GM18526 (cell line): ENCODE data around the gene OR6K2.

Source experiments
- POLR2A ChIP-seq: IDR thresholded peaks from 3 replicates; pipeline ENCODE4 v1.6.1; 2011; ENCODE audit not compliant: insufficient read length; ENCODE audit errors: extremely low read depth

The OR6K2 gene, protein sequence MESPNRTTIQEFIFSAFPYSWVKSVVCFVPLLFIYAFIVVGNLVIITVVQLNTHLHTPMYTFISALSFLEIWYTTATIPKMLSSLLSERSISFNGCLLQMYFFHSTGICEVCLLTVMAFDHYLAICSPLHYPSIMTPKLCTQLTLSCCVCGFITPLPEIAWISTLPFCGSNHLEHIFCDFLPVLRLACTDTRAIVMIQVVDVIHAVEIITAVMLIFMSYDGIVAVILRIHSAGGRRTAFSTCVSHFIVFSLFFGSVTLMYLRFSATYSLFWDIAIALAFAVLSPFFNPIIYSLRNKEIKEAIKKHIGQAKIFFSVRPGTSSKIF

DNA sequence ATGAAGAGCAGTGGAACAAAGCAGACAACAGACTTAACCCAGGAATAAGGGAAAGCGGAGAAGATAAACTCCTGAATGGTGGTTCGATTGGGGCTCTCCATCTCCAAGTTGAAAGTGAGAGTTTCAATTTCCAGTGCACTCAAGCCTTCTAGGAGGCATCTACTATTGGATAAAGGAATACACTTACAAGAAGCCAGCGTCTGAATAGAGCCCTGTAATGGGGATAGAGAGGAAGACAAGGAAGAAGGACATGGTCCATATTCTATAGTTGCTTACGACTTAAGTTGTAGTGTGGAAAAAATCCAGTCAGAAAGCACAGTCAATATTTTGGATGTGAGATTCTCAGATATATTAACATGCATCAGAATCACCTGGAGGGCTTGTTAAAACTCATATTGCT lies at the start of gene OR6K2:
TSS of gene OR6K2 (minus strand) at position 101 of the 400 bp plus-strand sequence. CDS start at position 101, 0 bp downstream.
- no peak for TF ChIP-seq POLR2A

DNA sequence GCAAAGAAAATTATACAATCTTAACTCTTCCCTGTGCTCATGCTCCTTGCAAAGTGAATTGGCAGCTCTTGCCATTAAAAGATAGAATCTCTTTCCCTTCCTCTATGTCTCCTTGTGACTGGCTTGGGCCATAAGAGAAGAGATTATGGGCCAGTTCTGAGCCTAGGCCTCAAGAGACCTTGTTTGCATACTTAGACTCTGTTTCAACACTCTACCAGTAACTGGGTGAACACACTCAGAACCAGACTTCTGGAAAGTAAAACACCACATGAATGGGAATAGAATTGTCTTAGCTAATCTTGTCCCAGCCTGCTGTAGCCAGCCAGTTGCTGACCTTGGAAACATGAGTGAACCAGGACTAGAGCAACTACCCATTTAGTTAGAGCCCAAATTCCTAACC lies 35.4 kb upstream of the OR6K2 start:
- no peak for TF ChIP-seq POLR2A

DNA sequence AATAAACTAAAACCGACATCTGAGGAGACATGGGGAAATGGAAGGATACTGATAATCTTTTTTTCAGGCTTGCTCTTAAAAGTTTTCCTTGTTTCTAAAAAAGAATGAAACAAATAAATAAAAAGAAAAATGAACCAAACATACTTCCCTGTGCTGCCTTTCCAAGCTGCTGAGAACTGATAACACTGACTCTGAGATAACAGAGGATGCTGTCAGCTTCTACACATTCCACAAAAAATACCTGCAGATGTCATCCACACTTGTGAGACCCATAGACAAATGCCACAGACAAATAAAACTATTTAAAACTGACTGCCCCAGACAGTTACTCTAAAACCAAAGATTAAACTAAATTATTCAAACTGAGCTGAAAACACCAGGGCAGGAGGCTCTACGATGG lies 32.1 kb upstream of the OR6K2 start:
- no peak for TF ChIP-seq POLR2A

DNA sequence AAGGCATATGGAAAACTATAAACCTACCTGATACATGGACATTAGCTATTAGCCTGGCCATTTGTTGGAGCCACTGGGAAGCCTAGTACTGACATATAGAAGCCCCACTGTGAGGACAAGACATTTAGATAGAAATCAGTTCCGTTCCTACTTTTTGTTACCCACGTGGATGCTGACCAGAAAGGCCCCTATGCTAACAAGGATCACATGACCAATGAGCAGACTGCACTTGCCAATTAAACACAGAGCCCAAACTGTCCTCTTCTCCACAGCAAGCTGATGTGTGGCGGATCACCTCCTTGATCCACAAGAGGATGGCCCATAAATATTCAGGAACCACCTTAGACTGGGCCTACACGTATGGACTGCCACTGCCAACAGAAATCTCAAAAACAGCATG lies 31.3 kb upstream of the OR6K2 start:
- no peak for TF ChIP-seq POLR2A

DNA sequence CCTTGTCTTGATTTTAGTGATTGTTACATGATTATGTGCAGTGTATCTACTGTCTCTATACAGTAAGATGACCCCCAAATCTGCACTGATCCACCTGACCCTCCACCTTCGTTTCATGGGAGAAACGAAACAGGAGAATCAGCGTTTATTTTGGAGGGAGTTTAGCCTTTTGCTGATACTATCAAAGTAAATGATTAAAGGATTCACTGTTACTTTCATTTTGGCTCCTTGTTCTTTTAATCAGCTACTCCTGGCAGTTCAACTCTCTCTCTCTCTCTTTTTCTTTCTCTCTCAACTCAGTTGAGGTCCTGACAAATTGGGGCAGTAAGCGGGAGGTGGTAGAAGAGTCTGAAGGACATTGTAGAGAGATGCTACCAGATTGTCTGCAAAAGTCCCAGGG lies 30.0 kb upstream of the OR6K2 start:
- TF ChIP-seq POLR2A: no peak

DNA sequence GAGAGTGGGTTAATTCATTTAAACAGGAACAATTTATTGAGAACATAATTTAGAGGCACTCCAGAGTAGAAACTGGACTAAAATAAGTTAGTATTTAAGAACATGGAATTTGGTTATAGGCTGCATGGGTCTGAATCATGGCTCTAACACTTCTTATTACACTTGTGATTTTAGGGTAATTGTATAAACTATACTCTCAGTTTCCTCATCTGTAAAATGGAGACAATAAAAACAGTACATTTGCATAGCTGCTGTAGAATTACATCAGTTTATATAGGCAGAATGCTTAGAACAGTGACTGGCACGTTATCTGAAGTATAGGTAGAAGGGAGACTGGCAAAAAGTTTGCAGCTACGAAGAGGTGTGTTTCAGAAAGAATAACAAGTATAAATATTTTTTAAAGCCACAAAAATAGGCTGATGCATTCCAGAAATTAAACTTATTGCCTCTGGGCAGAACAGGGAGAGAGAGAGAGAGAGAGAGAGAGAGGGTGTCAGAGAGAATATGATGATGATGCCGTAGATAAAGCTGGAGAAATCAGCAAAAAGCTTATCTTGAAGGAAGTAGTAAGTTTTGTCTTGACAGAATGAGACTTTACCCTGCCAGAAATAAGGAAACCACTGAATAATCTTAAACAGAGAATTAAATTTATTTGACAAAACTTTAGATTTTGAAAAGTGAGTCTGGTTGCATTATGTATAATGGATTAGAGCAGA lies 28.2 kb upstream of the OR6K2 start:
- TF ChIP-seq POLR2A: no peak

DNA sequence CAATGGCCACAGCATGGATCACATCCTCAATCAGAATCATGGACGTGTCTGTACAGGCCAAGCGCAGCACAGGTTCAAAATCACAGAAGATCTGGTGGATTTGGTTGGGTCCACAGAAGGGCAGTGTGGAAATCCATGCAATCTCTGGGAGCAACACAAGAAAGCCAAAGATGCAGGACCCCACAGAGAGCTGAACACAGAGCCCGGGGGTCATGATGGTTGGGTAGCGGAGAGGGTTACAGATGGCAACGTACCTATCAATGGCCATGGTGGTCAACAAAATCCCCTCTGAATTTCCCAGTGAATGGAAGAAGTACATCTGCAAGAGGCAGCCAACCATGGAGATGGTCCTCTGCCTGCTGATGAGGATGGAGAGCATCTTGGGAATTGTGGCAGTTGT lies 24.0 kb upstream of the OR6K2 start:
- TF ChIP-seq POLR2A: no peak

DNA sequence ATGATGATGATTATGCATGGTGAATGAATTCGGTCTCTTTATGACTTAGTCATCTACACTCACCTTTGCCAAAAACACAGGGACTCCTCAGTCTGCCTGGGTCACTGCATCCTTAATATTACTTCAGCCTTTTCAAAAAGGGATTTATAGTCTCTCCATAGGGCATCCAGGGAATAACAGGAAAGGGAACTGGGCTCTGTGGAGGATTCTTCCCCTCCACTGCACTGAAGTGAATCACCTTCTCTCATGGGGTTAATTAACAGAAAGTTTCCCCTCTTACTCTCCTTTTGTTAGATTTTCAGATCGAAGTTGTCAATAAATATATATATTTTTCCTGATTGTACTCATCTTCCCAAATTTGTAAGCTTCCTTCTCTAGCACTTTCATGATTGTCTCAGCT lies 20.2 kb upstream of the OR6K2 start, which contains the start of gene OR6K3:
TSS of gene OR6K3 (minus strand) at position 101 of the 400 bp plus-strand sequence. CDS start 2,605 bp downstream, outside the sequence.
- TF ChIP-seq POLR2A: no peak

DNA sequence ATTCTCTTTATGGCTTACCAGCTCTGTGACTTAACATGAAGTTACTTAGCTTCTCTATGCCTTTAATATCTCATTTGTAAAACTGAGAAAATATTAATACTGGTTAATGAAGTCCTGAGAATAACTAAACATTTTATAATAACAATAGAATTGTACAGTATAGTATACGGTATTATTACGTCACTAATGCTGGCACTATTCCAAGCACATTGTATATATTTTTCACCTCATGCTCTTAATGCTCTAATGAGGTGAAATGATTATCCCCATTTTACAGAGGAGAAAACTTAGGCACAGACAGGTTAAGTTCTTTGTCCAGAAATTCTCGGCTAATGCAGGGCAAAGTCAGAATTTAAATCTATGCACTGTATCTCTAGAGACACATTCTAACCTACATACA lies 19.2 kb upstream of the OR6K2 start:
- no peak for TF ChIP-seq POLR2A

DNA sequence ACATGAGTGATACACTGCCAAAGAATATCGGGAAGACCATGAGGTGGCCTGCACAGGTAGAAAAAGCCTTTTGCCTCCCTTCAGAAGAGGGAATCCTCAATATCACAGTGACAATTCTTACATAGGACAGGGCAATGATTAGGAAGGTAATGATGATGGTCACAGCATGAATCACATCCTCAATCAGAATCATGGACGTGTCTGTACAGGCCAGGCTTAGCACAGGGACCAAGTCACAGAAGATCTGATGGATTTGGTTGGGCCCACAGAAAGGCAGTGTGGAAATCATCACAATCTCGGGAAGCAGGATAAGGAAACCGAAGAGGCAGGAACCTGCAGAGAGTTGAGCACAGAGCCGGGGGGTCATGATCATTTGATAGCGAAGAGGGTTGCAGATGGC lies 16.9 kb upstream of the OR6K2 start:
- TF ChIP-seq POLR2A: no peak

DNA sequence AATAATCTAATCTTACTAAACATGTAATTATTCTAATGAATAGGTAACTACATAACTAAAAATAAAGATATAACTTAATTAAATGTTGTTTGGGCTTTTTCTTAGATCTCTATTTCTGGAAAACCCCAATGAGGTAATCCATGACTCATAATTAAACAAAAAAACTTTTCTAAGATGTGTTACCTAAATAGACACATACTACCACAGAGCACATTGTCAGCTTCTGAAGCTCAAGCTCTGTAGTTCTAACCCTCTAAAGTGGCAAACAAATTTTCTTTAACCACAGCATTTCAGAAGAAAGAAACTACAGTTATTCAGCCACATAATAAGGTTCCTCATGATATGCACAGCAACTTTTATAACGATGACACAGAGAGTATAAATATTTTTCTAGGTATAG lies 15.9 kb upstream of the OR6K2 start:
- TF ChIP-seq POLR2A: no peak

DNA sequence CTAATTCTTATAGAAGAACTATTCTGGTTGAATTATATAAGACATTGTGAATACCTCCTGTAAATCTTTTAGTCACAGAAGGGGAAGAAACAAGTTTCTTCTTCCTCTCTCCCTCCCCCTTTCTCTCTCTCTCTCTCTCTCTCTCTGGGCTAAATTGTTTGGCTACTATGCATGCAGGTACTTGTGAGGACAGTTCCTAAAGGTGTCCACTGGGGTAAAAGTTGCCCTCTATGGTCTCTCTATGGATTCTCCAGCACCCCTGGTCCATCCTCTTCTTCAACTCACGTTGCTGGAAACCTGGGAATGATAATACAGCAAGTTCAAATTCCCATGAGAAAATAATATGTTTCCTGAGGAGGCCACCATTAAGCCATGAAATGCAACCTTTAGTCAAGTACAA lies 14.3 kb upstream of the OR6K2 start:
- TF ChIP-seq POLR2A: no peak

DNA sequence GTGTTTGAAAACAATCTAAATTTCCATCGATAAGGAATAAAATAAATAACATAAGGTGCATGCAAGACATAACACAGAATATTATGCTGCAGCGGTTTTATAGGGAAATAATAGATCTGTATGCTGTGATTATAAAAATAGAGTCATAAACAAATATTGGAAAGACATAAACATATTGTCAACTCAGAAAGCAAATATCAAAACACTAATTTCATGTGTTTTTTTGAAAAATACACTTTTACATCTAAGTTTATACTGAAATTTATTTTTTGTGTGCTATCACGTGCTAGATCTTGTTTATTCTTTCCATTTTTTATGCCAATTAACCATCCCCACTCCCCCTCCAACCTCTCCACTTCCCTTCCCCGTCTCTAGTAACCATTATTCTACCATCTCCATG lies 10.6 kb upstream of the OR6K2 start:
- TF ChIP-seq POLR2A: no peak

DNA sequence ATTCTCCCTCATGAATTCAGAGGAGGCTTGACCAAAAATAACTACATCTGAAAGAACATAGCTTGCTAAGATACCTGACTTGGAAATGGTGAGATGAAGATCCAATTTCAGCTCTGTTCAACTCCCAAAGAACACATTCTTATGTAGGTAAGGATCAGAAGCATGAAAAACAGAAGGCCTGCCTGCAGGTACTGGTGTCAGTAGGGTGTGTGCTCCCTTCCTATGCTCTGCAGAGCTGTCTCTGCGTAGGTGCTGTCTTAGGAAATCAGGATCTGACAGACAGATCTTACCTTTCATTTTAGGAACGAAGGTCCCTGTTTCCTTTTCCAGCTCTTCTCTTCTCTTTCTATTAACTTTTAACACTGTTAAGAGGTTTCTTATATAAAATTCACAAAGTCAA lies 5.6 kb upstream of the OR6K2 start:
- no peak for TF ChIP-seq POLR2A

DNA sequence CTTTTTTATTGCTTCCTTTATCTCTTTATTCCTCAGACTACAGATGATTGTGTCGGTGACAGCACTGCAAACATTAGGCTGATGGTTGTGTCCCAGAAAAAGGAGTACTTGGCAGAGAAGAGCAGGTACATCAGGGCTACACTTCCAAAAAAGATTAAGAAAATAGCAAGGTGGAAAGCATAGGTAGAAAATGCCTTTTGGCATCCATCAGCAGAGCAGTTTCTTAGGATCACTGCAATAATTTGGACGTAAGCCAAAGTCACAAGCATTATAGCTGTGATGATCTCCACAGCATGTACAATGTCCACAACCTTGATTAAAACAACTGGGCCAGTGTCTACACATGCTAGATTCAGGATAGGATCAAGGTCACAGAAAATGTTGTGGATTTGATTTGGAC lies 5.9 kb downstream of the OR6K2 start:
- TF ChIP-seq POLR2A: no peak

DNA sequence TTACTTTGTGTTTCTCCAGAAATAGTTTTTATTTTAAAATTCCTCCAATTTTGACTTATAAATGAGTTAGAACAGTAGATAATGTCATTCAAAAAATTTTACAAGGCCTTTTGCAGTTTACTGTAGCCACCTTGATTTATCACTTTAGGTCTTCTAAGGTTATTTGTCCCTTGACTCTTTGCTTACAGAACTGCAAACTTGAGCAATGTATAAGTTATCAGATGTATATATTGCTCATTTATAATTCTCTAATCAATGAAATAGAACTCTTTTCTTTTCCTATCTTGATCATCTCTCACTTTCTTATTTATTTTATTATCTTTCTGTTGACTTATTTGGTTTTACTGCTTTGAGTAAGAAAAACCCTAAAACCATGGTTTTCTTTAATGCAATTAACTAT lies 8.1 kb downstream of the OR6K2 start:
- no peak for TF ChIP-seq POLR2A

DNA sequence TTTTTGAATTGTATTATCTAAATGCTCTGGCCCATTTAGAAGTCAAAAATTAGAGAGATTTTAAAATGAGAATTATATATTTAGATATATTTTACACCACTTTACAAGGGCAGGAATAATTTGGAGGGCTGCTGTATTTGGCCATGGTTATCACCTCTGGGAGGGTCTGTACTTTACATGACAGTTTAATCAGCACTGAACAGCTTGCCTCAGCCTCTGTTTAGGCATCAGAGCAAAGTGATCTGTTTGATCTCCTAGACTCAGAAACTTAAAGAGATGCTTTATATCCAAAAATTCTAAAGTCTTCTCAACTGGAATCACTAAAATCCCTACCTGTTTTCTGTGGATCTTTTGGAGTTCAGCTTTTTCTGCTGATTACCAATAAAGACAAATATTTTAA lies 8.5 kb downstream of the OR6K2 start:
- no peak for TF ChIP-seq POLR2A

DNA sequence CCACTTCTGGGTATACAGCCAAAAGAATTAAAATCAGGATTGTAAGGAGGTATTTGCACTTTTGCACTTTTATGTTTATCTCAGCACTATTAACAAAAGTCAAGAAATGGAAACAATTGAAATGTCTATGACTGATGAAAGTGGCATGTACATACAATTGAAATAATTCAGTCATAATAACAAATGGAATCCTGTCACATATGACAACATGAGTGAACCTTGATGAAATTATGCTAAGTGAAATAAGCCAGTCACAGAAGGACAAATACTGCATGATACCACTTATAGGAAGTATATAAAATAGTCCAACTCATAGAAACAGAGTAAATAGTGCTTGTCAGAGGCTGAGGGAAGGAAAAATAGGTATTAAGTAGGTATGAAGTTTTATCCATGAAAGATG lies 10.6 kb downstream of the OR6K2 start:
- no peak for TF ChIP-seq POLR2A
